ENCODE results near the gene MEGF8.
"Not testable (repeated sequence)": the region's sequence is repeated elsewhere in the genome, so short reads cannot be mapped to it uniquely, and the experiment has no call there.

Gene MEGF8

GRCh38 chr19:42330241-42330711 lies 4.8 kb downstream of the MEGF8 start:
- in situ Hi-C loops (cut with MboI; ENCODE audit: low sequenced_read_pairs): no loop called here

GRCh38 chr19:42331333-42331732 lies 5.9 kb downstream of the MEGF8 start:
- in situ Hi-C loops (cut with MboI; ENCODE audit: low sequenced_read_pairs): not testable (repeated sequence)

GRCh38 chr19:42332059-42332458 lies 6.6 kb downstream of the MEGF8 start:
- in situ Hi-C loops (cut with MboI; ENCODE audit: low sequenced_read_pairs): no loop called here

GRCh38 chr19:42333018-42333417 lies 7.6 kb downstream of the MEGF8 start:
- in situ Hi-C loops (cut with MboI; ENCODE audit: low sequenced_read_pairs): no loop called here

GRCh38 chr19:42333975-42334696 lies 8.7 kb downstream of the MEGF8 start:
- in situ Hi-C loops (cut with MboI; ENCODE audit: low sequenced_read_pairs): no loop called here

GRCh38 chr19:42334697-42335373 lies 9.4 kb downstream of the MEGF8 start:
- in situ Hi-C loops (cut with MboI; ENCODE audit: low sequenced_read_pairs): no loop called here

GRCh38 chr19:42335374-42335936 lies 10.0 kb downstream of the MEGF8 start:
- in situ Hi-C loops (cut with MboI; ENCODE audit: low sequenced_read_pairs): no loop called here

- in situ Hi-C loops (cut with MboI; ENCODE audit: low sequenced_read_pairs): no loop called here
Measured at GRCh38 chr19:42335971-42336370, 10.5 kb downstream of the MEGF8 start.

GRCh38 chr19:42339126-42339860 lies 13.9 kb downstream of the MEGF8 start:
- in situ Hi-C loops (cut with MboI; ENCODE audit: low sequenced_read_pairs): not testable (repeated sequence)

- in situ Hi-C loops (cut with MboI; ENCODE audit: low sequenced_read_pairs): not testable (repeated sequence)
Measured at GRCh38 chr19:42339922-42340321, 14.5 kb downstream of the MEGF8 start.

- in situ Hi-C loops (cut with MboI; ENCODE audit: low sequenced_read_pairs): no loop called here
Measured at GRCh38 chr19:42343344-42344110, 18.1 kb downstream of the MEGF8 start.

GRCh38 chr19:42344336-42344893 lies 19.0 kb downstream of the MEGF8 start:
- in situ Hi-C loops (cut with MboI; ENCODE audit: low sequenced_read_pairs): no loop called here

- in situ Hi-C loops (cut with MboI; ENCODE audit: low sequenced_read_pairs): no loop called here
Measured at GRCh38 chr19:42345191-42345812, 19.9 kb downstream of the MEGF8 start.

GRCh38 chr19:42348211-42348610 lies 22.8 kb downstream of the MEGF8 start:
- in situ Hi-C loops (cut with MboI; ENCODE audit: low sequenced_read_pairs): no loop called here

GRCh38 chr19:42349378-42350107 lies 24.1 kb downstream of the MEGF8 start:
- in situ Hi-C loops (cut with MboI; ENCODE audit: low sequenced_read_pairs): no loop called here

- in situ Hi-C loops (cut with MboI; ENCODE audit: low sequenced_read_pairs): no loop called here
Measured at GRCh38 chr19:42350417-42350816, 25.0 kb downstream of the MEGF8 start.

GRCh38 chr19:42351079-42351735 lies 25.8 kb downstream of the MEGF8 start:
- in situ Hi-C loops (cut with MboI; ENCODE audit: low sequenced_read_pairs): no loop called here
